Measurements from ENCODE around the gene MATN4.

MATN4 gene

GRCh38 chr20:45313065-45313695 is 5.1 kb upstream of the MATN4 start:
- H3K27ac ChIP-seq (replicated peaks) = no peak overlapping the region
- no peak overlapping the region for H3K4me3 ChIP-seq (replicated peaks; ENCODE audit: insufficient read depth, low read length)
- H3K27me3 ChIP-seq (ENCODE audit: insufficient read depth, poor library complexity, severe bottlenecking) = no peaks in the 10 kb centered on the region
- TF ChIP-seq CTCF (IDR thresholded peaks at IDR 0.05; ENCODE audit: insufficient read depth, low read length) = no peak
- TF ChIP-seq REST (IDR thresholded peaks at IDR 0.05; ENCODE audit: insufficient replicate concordance, low read depth) = no peak
- no peak for TF ChIP-seq SPI1 (IDR thresholded peaks at IDR 0.05; ENCODE audit: borderline replicate concordance, low read depth)
- TF ChIP-seq POLR2AphosphoS5 (IDR thresholded peaks at IDR 0.05; ENCODE audit: low read depth) = no peak
- no peak for TF ChIP-seq GABPA (IDR thresholded peaks at IDR 0.05; ENCODE audit: low read depth)
- no peak for DNase-seq (ENCODE audit: low read depth in 1 of 2, low spot score in 1 of 2)

GRCh38 chr20:45312241-45312640 is 4.1 kb upstream of the MATN4 start:
- DNase-seq (ENCODE audit: low read depth in 1 of 2, low spot score in 1 of 2) = no peak

More at GRCh38 chr20:45312241-45312640, 4.1 kb upstream of the MATN4 start:
- Histone ChIP-seq H3K4me3 (replicated peaks; ENCODE audit: insufficient read depth, low read length) (no peak overlapping the region), H3K27ac (replicated peaks) (no peak overlapping the region), H3K27me3 (ENCODE audit: insufficient read depth, poor library complexity, severe bottlenecking) (no peaks in the 10 kb centered on the region)
- TF ChIP-seq POLR2AphosphoS5 (IDR thresholded peaks at IDR 0.05; ENCODE audit: low read depth) (no peak), SPI1 (IDR thresholded peaks at IDR 0.05; ENCODE audit: borderline replicate concordance, low read depth) (no peak), CTCF (IDR thresholded peaks at IDR 0.05; ENCODE audit: insufficient read depth, low read length) (no peak), REST (IDR thresholded peaks at IDR 0.05; ENCODE audit: insufficient replicate concordance, low read depth) (no peak), GABPA (IDR thresholded peaks at IDR 0.05; ENCODE audit: low read depth) (no peak)
